HepG2 (cell line): Measurements from ENCODE around the gene CLIC4. TPM values are rescaled to one million over a fixed set of nuclear protein-coding genes. Genes with fewer than 3 reads are reported as not detected.

ENCODE experiments used
- ATAC-seq: fragments of 200-7000 bp; cut with Tn5 transposase; 3 replicates; pipeline ENCODE4 v1.9.1; 2020; ENCODE audit warnings: mild to moderate bottlenecking, moderate library complexity
- BruUV-seq: library from RNA; stranded (reverse); fragments of 400-500 nt; replicated peaks from 2 replicates; lab custom pipeline; 2021; lab: Mats Ljungman, UMichigan
- CTCF ChIA-PET: fragments of 300-600 bp; formaldehyde crosslinking; extraction: SDS; loops from one replicate; lab custom pipeline; 2021; ENCODE audit warnings: low total read pairs, inconsistent platforms, low intra/inter-chr PET ratio; lab: Yijun Ruan, JAX
- POLR2A ChIA-PET: fragments of 350-600 bp; sonication (Branson Sonifier 250); formaldehyde crosslinking; loops from one replicate; lab custom pipeline; 2020; ENCODE audit warnings: antibody characterized with exemption, inconsistent platforms; lab: Yijun Ruan, JAX
- DNase-seq: peaks from one replicate; pipeline ENCODE4 v3.0.0-alpha.2; 2015; ENCODE audit warnings: low spot score
- FAIRE-seq: peaks from 3 replicates; lab custom pipeline; 2011; peaks lifted over from hg19 to GRCh38; lab: Jason Lieb, UNC
- H2AFZ ChIP-seq: one replicate; pipeline ENCODE4 v1.6.1; 2011; ENCODE audit warnings: low read length, inconsistent platforms
- H3K27ac ChIP-seq: fragments of 300-600 bp; 3 replicates; pipeline ENCODE4 v1.8.0; 2011; ENCODE audit warnings: mixed run types, mild to moderate bottlenecking, mixed read lengths, low read length, inconsistent platforms; ENCODE audit not compliant: insufficient read depth; ENCODE audit errors: extremely low read length
- H3K27me3 ChIP-seq, 2 experiments: fragments of 200-600 bp in 1 of 2; 2 replicates in 1 of 2; 3 replicates in 1 of 2; pipeline versions ENCODE4 v1.6.0 to v1.8.0; 2011; ENCODE audit warnings: low read length in 2 of 2, mild to moderate bottlenecking in 2 of 2, moderate library complexity in 2 of 2, inconsistent platforms in 1 of 2; ENCODE audit not compliant: insufficient read depth in 2 of 2, control insufficient read depth in 1 of 2
- H3K36me3 ChIP-seq, 2 experiments: fragments of 200-600 bp in 1 of 2; replicated peaks in 1 of 2; 2 replicates in 1 of 2; 3 replicates in 1 of 2; pipeline versions ENCODE4 v1.5.1 to v1.8.0; 2011; ENCODE audit warnings: low read length in 2 of 2, inconsistent platforms in 1 of 2; ENCODE audit not compliant: insufficient read depth in 2 of 2, control insufficient read depth in 1 of 2
- H3K4me1 ChIP-seq: 2 replicates; pipeline ENCODE4 v1.5.1; 2012; ENCODE audit warnings: low read length, inconsistent platforms; ENCODE audit not compliant: insufficient read depth
- H3K4me2 ChIP-seq: 2 replicates; pipeline ENCODE4 v1.6.0; 2011; ENCODE audit warnings: low read depth, low read length, inconsistent platforms
- H3K4me3 ChIP-seq, 3 experiments: fragments of 200-600 bp in 1 of 3; sonication (generic), shearing (Covaris generic) in 1 of 3; replicated peaks in 1 of 3; 2 replicates each; pipeline ENCODE4 v1.5.1; 2011 to 2016; ENCODE audit warnings: low read length in 3 of 3, inconsistent platforms in 2 of 3, low read depth in 2 of 3, mild to moderate bottlenecking in 2 of 3, control low read depth in 1 of 3, mixed read lengths in 1 of 3; ENCODE audit not compliant: insufficient read depth in 1 of 3
- H3K79me2 ChIP-seq: one replicate; pipeline ENCODE4 v1.6.1; 2011; ENCODE audit warnings: low read length, inconsistent platforms; ENCODE audit not compliant: insufficient read depth
- H3K9ac ChIP-seq: 2 replicates; pipeline ENCODE4 v1.6.0; 2011; ENCODE audit warnings: mild to moderate bottlenecking, low read depth, low read length, inconsistent platforms; ENCODE audit not compliant: insufficient read depth
- H3K9me3 ChIP-seq: 2 replicates; pipeline ENCODE4 v1.5.1; 2012; ENCODE audit warnings: mild to moderate bottlenecking, low read length
- H4K20me1 ChIP-seq: 2 replicates; pipeline ENCODE4 v1.6.0; 2011; ENCODE audit warnings: inconsistent platforms, mild to moderate bottlenecking, low read length, moderate library complexity; ENCODE audit not compliant: insufficient read depth
- FLYWCH1 ChIP-seq: sonication (generic); formaldehyde crosslinking; IDR thresholded peaks from 2 replicates; pipeline ENCODE4 v1.8.1; 2023; ENCODE audit warnings: mild to moderate bottlenecking, missing genetic modification reagents
- HCFC1 ChIP-seq: fragments of 150-350 bp; IDR thresholded peaks from 2 replicates; pipeline ENCODE4 v1.6.1; 2014; ENCODE audit warnings: low read depth, low read length
- HNRNPUL1 ChIP-seq: fragments of 200-400 bp; formaldehyde crosslinking; IDR thresholded peaks from 2 replicates; pipeline ENCODE4 v1.6.1; 2017; ENCODE audit warnings: low read depth, mild to moderate bottlenecking, low read length, moderate library complexity
- NFE2L2 ChIP-seq: fragments of 150-350 bp; IDR thresholded peaks from 2 replicates; pipeline ENCODE4 v1.6.1; 2014; ENCODE audit warnings: low read length
- POGZ ChIP-seq: sonication (generic); formaldehyde crosslinking; IDR thresholded peaks from 2 replicates; pipeline ENCODE4 v1.4.0; 2020; ENCODE audit warnings: mild to moderate bottlenecking, missing genetic modification reagents
- SNAPC2 ChIP-seq: sonication (generic); formaldehyde crosslinking; IDR thresholded peaks from 2 replicates; pipeline ENCODE4 v1.8.1; 2022; ENCODE audit warnings: mild to moderate bottlenecking, missing genetic modification reagents
- ZFYVE20 ChIP-seq: sonication (generic); formaldehyde crosslinking; IDR thresholded peaks from 2 replicates; pipeline ENCODE4 v1.8.0; 2023; ENCODE audit warnings: low read depth, mild to moderate bottlenecking, moderate library complexity, missing genetic modification reagents, borderline replicate concordance
- ZNF556 ChIP-seq: sonication (generic); formaldehyde crosslinking; IDR thresholded peaks from 2 replicates; pipeline ENCODE4 v1.4.0; 2020; ENCODE audit warnings: mild to moderate bottlenecking, missing genetic modification reagents, borderline replicate concordance
- ZNF775 ChIP-seq: sonication (generic); formaldehyde crosslinking; IDR thresholded peaks from 2 replicates; pipeline ENCODE4 v1.4.0; 2020; ENCODE audit warnings: missing genetic modification reagents, mild to moderate bottlenecking, moderate library complexity, borderline replicate concordance
- ZSCAN22 ChIP-seq: sonication (generic); formaldehyde crosslinking; IDR thresholded peaks from 2 replicates; pipeline ENCODE4 v1.4.0; 2020; ENCODE audit warnings: mild to moderate bottlenecking, missing genetic modification reagents
- WGBS: methylation state at CpG from one replicate; pipeline ENCODE4 v1.1.6; 2017; ENCODE audit warnings: low lambda C conversion rate; 5-methylcytosine and 5-hydroxymethylcytosine counted together
- in situ Hi-C: cut with HindIII; loops from 2 replicates; pipeline ENCODE4 v1.10.0; 2017; ENCODE audit warnings: low pct_unique_long_range_greater_than_20kb; ENCODE audit not compliant: extremely low pct_ligation_motif_present
- intact Hi-C: fragments of 100-400 bp; cut with micrococcal nuclease; formaldehyde crosslinking; loops from one replicate; pipeline ENCODE4 v1.10.0; 2022; ENCODE audit not compliant: unreplicated experiment
- polyA plus RNA-seq, 8 experiments: library from polyadenylated mRNA; depleted of rRNA in 3 of 8; stranded (reverse) in 7 of 8; unstranded in 1 of 8; fragments of >200 nt; fragmentation: Illumina TruSeq in 4 of 8; extraction: Trizol in 4 of 8; gene quantifications; 2 replicates each; pipeline versions ENCODE4 v1.2.1 to v1.2.3, GENCODE V29; 2011 to 2016; ENCODE audit warnings: low read depth in 4 of 8, missing spikeins in 1 of 8, mixed read lengths in 1 of 8; ENCODE audit not compliant: insufficient read depth in 1 of 8
- total RNA-seq, 5 experiments: library from RNA; depleted of rRNA; stranded (reverse); fragments of >200 nt; fragmentation: Illumina TruSeq; extraction: Trizol; gene quantifications; 2 replicates each; pipeline ENCODE4 v1.2.3, GENCODE V29; 2016; ENCODE audit warnings: low read depth in 1 of 5
- TF ChIP-seq, protein P1 (sequence below): sonication (generic); formaldehyde crosslinking; IDR thresholded peaks from 2 replicates; pipeline ENCODE4 v1.5.0; 2020; ENCODE audit warnings: mild to moderate bottlenecking, missing genetic modification reagents, borderline replicate concordance

CLIC4 gene
- total and polyA plus RNA-seq, 2 of the 13 experiments (the other 11 are each of a cell fraction or from before 2014, with no cell fraction given): 23.3 to 77.4 TPM

DNA sequence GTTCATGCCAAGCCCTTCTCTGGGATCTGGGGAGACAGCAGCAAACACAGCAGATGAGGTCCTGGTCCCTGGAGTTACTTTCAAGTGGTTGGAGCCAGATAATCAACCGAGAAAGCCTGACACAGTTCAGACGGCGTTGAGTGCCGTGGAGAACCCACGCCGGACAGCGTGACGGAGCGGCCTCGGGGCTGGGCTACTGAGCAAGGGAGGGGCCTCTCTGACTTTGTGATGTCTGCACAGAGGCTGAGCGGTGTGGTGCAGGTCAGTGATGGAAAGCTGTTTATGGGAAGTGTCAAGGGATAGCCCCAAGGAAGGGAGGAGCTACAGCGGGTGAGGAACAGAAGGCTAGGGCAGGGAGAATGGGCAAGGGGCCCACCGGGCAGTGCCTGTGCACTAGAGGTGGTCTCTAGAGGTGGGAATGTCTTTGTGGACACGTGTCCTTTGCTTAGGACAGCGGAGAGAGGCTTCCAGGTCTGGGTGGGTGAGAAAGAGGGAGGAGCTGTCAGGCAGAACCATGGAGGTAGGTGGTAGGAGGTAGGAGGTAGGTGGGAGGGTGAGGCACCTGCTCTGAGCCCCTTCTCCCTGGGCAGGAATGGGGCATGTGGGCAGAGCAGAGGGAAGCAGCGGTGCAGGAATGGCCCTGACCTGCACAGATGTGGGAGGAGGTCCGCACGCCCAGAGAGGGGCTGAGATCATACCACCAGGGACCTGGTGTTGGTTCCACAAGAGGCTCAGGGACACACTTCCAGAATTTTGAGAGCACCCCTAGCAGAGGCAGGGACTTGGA lies 122.0 kb downstream of the CLIC4 start:
- no peak overlapping the region for H3K27ac ChIP-seq
- ChIA-PET POLR2A (no interaction called here), CTCF (no interaction called here)
- DNase-seq (no peak), FAIRE-seq (no peak), ATAC-seq (no peak)
- 41% methylated on average over 16 of the region's 18 CpGs for WGBS
- peaks cover 95% of the 10 kb centered on the region for H3K4me1 ChIP-seq
- H3K27me3 ChIP-seq: peaks cover 6 to 41% of the 10 kb centered on the region in 2 experiments; a peak in 3 of 5 replicates
- intact Hi-C loops: no loop called here
- H3K36me3 ChIP-seq: no peaks in the 10 kb centered on the region
- in situ Hi-C loops: no loop called here
- H3K9ac ChIP-seq: no peak overlapping the region
- H3K9me3 ChIP-seq: no peaks in the 10 kb centered on the region
- no peaks in the 10 kb centered on the region for H3K79me2 ChIP-seq
- no peak overlapping the region; a peak in 1 of 6 replicates for H3K4me3 ChIP-seq
- no peaks in the 10 kb centered on the region for H4K20me1 ChIP-seq
- peak overlapping the region; percentile 37; the same call in 1 of the 2 replicates for H3K4me2 ChIP-seq
- no peak overlapping the region for H2AFZ ChIP-seq
- BruUV-seq: no TSS peak
- TF ChIP-seq FLYWCH1 (CRISPR knock-in tag): no peak
- no peak for TF ChIP-seq HNRNPUL1
- TF ChIP-seq, protein P1, sequence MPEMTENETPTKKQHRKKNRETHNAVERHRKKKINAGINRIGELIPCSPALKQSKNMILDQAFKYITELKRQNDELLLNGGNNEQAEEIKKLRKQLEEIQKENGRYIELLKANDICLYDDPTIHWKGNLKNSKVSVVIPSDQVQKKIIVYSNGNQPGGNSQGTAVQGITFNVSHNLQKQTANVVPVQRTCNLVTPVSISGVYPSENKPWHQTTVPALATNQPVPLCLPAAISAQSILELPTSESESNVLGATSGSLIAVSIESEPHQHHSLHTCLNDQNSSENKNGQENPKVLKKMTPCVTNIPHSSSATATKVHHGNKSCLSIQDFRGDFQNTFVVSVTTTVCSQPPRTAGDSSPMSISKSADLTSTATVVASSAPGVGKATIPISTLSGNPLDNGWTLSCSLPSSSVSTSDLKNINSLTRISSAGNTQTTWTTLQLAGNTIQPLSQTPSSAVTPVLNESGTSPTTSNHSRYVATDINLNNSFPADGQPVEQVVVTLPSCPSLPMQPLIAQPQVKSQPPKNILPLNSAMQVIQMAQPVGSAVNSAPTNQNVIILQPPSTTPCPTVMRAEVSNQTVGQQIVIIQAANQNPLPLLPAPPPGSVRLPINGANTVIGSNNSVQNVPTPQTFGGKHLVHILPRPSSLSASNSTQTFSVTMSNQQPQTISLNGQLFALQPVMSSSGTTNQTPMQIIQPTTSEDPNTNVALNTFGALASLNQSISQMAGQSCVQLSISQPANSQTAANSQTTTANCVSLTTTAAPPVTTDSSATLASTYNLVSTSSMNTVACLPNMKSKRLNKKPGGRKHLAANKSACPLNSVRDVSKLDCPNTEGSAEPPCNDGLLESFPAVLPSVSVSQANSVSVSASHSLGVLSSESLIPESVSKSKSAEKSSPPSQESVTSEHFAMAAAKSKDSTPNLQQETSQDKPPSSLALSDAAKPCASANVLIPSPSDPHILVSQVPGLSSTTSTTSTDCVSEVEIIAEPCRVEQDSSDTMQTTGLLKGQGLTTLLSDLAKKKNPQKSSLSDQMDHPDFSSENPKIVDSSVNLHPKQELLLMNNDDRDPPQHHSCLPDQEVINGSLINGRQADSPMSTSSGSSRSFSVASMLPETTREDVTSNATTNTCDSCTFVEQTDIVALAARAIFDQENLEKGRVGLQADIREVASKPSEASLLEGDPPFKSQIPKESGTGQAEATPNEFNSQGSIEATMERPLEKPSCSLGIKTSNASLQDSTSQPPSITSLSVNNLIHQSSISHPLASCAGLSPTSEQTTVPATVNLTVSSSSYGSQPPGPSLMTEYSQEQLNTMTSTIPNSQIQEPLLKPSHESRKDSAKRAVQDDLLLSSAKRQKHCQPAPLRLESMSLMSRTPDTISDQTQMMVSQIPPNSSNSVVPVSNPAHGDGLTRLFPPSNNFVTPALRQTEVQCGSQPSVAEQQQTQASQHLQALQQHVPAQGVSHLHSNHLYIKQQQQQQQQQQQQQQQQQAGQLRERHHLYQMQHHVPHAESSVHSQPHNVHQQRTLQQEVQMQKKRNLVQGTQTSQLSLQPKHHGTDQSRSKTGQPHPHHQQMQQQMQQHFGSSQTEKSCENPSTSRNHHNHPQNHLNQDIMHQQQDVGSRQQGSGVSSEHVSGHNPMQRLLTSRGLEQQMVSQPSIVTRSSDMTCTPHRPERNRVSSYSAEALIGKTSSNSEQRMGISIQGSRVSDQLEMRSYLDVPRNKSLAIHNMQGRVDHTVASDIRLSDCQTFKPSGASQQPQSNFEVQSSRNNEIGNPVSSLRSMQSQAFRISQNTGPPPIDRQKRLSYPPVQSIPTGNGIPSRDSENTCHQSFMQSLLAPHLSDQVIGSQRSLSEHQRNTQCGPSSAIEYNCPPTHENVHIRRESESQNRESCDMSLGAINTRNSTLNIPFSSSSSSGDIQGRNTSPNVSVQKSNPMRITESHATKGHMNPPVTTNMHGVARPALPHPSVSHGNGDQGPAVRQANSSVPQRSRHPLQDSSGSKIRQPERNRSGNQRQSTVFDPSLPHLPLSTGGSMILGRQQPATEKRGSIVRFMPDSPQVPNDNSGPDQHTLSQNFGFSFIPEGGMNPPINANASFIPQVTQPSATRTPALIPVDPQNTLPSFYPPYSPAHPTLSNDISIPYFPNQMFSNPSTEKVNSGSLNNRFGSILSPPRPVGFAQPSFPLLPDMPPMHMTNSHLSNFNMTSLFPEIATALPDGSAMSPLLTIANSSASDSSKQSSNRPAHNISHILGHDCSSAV: no peak
- TF ChIP-seq SNAPC2 (CRISPR knock-in tag): no peak
- no peak for TF ChIP-seq HCFC1
- TF ChIP-seq POGZ (CRISPR knock-in tag): no peak
- TF ChIP-seq NFE2L2: no peak
- no peak for TF ChIP-seq ZSCAN22 (CRISPR knock-in tag)
- TF ChIP-seq ZNF556: no peak
- no peak for TF ChIP-seq ZFYVE20 (CRISPR knock-in tag)
- TF ChIP-seq ZNF775 (CRISPR knock-in tag): no peak
